HL-60/S4 treated with retinoic acid at 250 ng/mL for 4 days and 3 days (cell line): ENCODE results near the gene TMEM212.

ENCODE experiments used
- in situ Hi-C: fragments of 300-500 bp; cut with MboI; formaldehyde crosslinking; loops from 2 replicates; pipeline ENCODE4 v1.7.0; 2022; ENCODE audit warnings: low sequenced_read_pairs

The TMEM212 gene

DNA sequence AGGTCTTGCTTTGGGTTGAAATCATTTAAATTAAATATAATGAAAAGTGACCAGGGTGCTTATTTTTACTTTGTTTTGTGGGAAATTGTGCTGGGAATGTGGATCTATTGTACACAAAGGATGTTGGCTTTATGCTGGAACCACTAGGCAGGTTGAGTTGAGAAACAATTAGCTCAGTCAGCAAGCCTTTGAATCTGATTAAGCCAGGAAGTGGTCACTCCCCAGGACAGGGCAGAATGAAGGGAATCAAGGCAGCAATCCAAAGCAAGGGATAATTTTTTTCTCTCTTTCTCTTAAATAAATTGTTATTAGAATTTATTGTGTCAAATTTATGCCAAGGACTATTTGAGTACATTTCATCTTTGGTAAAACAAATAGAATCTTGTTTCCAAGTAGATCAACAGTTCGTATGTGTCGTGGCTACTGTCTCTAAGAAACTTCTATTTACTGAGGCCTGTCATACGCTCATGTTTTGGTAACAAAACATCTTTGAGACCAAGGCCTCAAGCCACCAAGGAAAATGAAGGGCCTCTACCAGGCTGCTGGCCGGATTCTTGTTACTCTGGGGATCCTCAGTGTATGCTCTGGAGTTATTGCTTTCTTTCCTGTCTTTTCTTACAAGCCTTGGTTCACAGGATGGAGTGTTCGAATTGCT, at the start of gene TMEM212:
Gene TMEM212 (plus strand): TSS at position 486 of the 655 bp plus-strand sequence. CDS start 35 bp downstream, at position 521.
- in situ Hi-C loops: no loop called here

DNA sequence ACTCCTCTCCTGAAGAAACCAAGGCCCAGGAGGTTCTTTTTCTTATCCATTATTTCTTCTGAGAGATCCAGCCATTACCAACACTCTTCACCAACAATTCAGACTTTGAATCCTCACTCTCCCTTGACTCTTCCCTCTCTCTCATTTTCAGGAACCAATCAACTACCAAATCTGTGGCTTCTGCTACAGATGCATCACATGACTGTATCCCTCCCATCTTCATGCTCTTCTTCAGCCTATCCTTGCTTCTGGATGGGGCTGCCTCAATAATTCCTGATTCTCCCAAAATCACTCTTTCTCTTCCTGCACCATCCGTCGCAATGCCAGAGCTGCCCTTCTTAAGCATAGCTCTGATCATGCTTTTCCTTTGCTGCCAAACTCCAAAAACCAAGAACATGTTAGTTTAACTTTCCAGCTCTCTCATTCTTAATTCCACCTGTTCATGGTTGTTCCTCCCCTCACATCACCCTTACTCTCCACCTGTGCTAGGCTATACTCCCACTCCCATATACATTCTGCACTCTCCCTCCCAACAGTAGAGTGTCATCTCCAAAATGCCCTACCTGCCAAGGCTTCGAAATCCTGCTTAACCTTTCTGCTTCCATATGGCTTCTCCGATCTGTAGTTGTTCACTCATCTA, 46.4 kb upstream of the TMEM212 start:
- in situ Hi-C loops: no loop called here

DNA sequence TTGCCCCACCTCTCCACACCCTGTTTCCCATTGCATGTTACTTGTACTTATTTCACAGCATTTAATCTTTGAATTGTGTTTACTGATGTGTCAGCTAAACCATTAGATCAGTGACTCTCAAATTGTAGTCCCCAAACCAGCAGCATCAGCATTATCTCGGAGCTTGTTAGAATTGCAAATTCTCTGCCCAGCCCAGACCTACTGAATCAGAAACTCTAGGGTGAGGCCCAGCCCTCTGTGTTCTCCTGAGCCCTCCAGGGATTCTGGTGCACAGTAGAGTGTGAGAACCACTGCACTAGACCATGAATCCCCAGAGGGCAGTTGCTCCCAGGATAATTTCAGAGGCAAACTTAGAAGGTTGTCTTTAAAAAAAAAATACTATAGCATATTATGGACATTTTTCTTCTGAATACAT, 45.9 kb upstream of the TMEM212 start:
- in situ Hi-C loops: no loop called here

DNA sequence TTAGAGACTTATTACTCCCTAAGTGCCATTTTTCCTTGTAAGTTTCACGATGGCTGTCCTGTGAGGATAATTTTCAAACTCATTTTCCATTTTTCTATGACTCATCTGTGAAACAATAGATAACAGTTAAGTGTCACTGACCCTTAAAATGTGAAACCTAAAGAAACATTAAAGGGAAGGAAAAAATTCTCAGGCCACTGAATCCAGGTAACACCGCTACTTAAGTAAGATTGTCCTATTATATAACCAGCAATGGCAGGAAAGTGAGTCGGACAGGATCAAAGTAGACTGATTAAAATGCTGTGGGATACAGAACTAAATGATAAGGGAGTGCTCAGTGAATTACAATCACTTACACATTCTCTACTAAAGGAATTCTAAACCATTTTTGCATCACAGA, 45.3 kb upstream of the TMEM212 start:
- in situ Hi-C loops: no loop called here

DNA sequence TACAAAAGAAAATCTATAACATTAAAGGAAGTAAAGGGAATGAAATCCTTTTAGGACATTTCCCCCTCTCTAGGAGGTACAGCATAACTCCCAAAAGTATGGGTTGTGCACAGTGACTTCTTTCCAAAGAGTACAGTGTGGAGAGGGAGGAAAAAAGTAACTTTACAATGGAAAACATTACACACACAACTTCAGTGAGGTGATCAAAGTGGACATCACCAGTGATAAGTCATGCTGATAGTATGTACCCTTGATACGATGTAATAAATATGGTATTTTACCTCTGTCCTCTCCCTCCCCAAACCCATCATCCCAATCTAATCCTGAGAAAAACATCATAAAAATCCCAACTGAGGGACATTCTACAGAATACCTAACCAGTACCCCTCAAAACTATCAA, 43.6 kb upstream of the TMEM212 start:
- in situ Hi-C loops: no loop called here

DNA sequence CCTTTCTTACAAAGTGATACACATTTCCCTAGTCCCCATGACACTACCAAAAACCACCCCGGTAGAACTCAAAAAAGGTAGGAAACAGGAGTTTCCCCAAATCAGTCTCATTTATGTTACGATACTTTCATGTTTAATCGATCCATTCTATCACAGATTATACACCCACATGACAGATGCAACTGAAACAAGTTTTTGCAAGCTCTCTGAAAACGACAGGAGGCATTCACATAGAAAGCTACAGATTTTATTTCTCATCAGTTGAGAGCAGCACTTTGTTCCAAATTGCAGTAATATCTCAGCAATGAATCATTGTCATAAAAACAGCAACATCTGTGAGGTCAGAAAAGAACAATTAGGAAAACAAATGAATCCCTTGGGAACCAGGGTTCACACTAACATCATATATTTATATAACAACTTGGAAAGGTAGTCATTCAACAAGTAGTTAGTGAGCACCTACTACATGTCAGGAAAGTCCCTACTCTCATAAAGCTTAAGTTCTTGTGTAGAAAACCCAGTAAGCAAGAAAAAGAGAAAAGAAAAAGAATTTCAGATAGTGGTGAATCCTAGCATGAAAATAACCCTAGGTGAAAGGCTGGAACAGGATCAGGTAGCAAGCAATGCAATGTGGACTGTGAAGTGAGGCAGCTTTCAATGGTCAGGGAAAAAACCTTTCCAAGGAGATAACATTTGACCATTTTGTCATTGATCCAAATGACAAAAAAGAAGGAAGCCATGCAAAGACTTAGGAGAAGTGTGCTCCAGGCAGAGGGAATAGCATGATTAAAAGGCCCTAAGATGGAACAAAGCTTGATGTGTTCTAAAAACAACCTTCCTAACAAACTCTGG, 41.2 kb upstream of the TMEM212 start:
- in situ Hi-C loops: no loop called here

DNA sequence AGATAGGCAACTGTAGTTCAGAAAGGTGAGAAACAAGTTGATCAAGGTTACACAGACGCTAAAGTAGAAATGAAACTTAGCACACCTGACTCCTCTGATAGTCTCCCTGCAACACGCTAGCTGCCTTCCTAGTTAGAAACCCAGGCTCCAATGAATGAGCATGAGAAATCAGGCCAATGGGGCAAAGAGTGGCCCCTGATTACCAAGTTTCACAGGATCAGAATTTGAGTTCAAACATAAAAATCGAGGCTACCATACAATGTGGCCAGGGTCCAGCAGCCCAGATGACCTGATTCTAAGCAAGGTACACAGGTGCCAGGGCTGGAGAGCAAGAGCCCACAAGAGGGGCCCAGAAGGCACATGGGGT, 40.6 kb upstream of the TMEM212 start:
- in situ Hi-C loops: no loop called here

DNA sequence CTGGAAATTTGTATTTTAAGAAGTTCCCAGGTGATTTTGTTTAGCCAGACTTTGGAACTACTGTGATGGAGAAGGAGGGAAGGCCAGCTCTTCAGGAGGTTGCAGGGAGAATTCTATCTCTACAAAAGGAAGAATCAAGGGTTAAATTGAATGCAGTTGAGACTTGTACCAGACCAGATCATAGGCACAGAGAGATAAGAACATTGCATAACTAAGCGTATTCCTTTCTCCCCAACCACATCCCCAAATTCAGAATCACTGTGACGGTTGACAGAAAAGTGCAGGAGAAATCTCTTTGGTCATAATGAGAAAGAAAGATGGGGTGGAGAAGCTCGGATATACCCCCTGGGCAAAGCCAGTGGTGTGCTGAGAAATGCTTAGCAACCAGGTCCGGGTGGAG, 40.1 kb upstream of the TMEM212 start:
- in situ Hi-C loops: no loop called here

DNA sequence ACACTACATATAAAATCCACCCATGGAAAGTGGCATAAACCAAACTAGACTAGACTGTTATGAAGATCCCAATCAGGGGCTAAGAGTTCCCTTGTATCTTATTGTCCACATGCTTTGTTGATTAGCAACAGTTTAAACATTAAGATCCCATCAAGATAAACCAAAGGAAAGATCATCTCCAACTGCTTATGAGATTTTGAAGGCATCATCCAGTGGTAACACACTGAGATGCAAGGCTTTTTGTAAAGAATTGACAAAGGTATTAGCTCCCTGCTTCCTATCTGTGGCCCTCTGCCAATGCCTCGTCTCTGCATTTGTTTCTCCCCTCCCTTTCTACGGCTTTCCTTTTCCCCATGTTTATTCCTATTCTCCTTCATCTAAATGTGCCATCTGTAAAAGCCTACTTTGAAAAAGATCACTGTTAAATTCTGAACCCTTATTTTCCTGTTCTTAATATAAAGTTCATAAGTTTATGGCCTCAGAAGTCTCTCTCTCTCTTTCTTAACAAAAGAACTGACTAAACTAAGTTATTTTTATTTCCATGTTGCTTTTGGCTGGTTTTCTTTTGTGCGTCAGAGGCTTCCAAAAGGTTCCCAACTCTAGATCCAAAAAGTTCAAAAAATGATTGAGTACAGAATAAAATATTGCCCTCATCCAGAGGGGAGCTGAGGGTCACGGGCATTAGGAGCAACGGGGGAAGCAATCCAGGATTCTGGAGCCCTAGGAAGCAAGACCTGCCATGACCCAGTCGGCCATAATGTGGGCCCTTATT, 38.3 kb upstream of the TMEM212 start:
- in situ Hi-C loops: no loop called here

DNA sequence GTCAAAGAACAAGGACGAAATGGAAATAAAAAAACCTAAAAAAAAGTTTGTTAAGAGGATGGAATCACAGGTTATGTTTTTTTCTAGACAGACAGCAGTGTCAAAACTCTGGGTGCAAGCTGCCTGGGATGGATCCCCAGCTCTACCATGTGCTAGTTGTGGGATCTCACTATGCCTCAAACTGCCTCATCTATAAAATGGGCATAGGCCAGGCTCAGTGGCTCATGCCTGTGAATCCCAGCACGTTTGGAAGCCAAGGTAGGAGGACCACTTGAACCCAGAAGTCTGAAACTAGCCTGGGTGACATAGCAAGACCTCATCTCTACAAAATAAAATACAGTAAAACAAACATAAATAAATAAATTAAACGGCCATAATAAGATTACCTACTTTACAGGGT, 37.5 kb upstream of the TMEM212 start:
- in situ Hi-C loops: no loop called here

DNA sequence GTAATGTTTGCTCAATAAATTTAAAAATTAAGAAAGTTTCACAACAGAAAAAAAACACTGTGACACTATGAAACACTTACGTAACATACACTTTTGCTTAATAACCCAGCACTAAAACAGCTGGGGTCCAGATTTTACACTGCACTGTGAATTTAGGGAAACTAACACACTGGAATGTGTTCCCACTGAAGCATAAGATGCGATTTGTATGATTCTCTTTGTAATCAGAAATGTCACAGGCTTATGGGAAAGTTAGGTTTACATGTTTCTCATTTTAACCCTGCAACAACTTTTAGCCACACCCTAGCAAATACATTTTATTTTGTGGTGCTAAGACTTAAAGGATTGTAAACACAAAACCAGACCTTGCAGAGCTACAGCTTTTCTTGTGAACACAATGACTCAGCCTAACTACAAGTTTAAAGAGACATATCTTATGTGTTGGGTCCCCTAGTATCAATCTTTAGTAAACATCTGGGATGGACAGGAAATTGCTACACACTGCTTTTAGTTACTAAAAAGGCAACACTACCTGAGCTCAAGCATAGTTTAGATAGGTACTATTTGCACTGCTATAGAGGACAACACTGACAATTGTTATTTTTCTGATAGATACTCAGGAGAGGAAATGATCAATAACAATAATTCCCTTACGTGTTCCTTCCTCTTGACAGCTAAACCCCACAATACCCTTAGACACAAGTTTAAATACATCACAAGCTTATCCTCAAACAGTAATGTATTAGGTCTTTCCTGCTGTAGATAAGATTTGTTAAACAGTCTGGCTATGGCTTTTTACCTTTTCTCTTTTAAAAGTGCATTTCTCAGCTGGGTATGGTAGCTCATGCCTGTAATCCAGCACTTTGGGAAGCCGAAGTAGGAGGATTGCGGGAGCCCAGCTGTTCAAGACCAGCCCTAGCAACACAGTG, 36.7 kb upstream of the TMEM212 start:
- in situ Hi-C loops: no loop called here

DNA sequence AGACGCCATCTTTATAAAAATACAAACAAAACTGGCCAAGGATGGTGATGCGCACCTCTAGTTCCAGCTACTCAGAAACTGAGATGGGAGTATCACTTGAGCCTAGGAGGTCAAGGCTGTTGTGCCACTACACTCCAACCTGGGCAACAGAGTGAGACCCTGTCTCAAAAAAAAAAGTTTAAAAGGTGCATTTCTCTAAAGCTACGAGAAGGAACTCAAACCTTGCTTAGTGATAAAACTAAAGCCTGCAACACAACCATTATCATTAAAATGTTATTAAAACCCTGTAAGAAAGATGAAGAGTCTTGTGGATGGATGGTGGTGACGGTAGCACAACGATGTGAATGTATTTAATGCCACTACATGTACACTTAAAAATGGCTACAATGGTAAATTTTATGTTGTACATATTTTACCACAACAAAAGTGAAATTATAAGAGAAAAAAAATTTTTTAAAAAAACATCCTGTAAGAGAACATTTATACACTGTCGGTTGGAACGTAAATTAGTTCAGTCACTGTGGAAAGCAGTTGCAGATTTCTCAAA, 35.9 kb upstream of the TMEM212 start:
- in situ Hi-C loops: no loop called here

DNA sequence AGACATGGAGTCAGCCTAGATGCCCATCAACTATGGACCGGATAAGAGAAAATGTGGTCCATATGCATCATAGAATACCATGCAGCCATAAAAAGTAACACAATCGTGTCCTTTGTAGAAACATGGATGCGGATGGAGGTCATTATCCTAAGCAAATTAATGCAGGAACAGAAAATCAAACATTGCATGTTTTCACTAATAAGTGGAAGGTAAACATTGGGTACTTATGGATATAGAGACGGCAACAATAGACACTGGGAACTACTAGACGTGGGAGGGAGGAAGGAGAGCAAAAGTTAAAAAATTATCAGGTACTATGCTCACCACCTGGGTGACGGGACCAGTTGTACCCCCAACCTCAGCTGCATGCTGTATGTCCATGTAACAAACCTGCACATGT, 35.3 kb upstream of the TMEM212 start:
- in situ Hi-C loops: no loop called here

DNA sequence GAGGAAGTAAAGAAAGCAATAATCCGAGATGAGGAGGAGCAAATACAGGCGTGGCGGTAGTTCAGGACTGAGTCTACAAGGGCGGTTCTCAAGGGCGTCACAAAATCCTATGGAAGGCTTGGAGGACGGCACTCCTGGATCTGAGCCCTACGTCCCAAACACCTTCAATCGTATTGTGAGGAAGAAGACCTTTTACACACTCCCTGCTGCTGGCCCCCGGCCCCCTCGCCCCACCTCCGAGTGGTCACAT, 33.6 kb upstream of the TMEM212 start:
- in situ Hi-C loops: no loop called here

DNA sequence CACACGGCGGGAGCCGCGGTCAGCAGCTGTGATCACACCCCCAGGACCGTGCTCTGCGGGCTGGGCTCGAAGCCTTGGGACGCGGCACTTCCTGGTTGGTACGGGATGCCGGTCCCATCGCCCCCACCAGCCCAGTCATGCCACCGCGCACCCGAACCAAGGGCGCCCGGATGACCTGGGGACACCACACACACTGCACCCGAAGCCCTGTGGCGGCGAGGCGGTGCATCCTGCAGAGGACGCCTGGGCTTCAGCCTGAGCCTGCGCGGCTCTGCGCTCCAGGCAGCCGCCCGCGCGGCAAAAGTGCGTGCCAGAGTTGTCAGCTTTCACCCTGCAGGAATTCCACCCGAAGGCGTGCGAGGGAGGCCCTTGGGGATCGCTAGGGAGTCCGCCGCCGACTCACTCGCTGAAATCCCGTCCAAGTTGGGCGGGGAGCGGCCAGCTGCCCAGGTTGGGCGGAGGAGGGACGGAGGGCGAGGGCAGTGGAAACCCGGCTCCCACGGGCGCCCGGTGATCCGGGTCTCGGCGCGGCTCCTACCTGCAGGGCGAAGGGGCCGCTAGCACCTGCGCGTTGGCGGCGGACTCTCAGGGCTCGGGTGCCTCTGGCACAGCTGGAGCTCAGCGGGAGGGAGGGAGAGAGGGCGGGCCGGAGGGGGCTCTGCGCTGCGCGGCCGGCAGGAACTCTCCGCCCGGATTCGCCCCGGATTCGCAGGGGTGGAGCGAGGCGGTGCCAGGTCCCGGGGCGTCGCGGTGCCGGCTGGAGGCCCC, 33.1 kb upstream of the TMEM212 start, which contains the start of gene PLD1:
Gene PLD1 (minus strand): TSS at position 623 of the 768 bp plus-strand sequence. CDS start 72,432 bp downstream, outside the sequence.
- in situ Hi-C loops: no loop called here

DNA sequence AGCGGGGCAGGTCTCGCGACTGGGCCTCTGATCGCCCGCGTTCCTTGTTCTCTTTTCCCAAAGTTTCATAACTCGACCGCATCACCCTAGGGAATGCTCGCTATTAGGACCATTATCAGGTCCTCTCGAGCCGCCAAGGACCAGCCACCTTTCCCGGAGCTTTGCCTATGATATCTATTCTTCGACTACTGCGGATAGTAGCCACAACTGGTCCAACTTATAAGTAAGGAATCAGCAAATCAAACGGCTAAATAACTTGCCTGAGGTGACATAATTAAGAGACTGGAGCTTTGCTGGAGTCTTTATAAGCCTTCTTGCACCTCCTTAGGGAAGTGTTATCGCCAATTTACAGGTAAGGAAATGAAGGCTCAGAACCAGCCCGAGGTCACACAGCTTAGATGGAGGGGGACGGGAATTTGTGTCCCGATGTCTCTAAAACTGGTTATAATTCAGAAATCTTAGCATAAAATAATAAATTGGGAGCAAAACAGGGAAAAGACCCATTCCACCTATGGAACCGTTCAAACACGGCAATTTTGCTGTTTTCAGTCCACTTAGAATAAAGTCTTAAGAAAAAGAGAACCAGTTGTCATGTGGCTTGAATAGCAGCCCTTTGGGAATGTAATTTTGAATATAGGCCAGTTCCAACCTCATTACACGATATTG, 32.4 kb upstream of the TMEM212 start:
- in situ Hi-C loops: no loop called here

DNA sequence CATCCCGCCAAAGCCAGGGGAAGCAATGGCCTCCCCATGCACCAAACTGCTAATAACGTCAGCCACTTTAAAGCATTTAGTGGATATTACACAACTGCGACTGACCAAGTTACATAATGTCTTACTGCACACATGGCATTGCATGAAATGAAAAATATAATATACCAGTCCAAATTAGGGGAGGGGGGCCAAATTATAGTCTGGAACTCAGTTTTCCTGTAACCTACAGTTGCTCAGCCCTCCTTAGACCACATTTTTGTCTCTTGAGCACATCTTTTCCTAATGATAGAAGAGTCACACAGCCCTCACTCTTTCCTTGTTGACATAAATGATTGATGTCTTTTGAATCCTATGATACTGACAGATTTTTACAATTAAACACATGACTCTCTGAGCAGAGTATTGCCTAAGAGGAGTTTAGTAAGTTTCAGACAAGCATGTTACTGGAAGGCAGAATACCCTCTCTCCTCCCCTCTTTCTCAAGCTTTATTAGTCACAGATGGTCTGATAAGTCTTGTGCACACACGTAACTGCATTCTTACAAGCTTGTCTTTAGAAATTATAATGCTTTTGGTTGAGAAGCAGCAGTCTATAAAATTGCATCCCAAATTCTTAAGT, 31.7 kb upstream of the TMEM212 start:
- in situ Hi-C loops: no loop called here

DNA sequence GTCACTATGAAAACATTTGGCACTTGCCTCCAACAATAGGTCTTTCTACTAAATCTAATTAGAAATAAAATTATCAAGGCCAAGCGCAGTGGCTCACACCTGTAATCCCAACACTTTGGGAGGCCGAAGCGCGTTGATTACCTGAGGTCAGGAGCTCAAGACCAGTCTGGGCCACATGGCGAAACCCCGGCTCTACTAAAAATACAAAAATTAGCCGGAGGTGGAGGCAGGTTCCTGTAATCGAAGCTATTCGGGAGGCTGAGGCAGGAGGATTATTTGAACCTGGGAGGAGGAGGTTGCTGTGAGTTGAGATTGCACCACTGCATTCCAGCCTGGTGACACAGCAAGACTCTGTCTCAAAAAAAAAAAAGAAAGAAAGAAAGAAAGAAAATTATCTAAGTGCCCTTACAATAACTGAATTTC, 31.2 kb upstream of the TMEM212 start:
- in situ Hi-C loops: no loop called here
